NCI-H146 (cell line): Measurements from ENCODE around the gene OR1J4.
"Not testable (repeated sequence)": the region's sequence is repeated elsewhere in the genome, so short reads cannot be mapped to it uniquely, and the experiment has no call there.

Source experiments
- DNase-seq: peaks from one replicate; lab custom pipeline; 2025; lab: John Stamatoyannopoulos, UW

OR1J4 gene

DNA sequence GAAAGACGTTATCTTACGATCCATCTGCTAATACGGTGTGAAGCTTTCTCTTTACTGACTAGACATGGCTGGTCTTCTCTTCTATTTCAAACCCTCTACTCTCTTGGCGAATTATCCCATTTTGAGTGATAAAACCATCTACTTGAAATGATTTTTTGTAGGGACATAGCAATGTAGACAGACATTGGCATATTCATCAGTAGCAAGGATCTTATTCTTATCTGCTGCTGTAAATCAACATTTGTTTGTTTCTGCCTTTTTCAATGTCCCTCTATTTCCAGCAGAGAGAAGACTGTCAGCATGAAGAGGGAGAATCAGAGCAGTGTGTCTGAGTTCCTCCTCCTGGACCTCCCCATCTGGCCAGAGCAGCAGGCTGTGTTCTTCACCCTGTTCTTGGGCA, at the start of gene OR1J4:
Gene OR1J4 (plus strand): TSS at position 301 of the 400 bp plus-strand sequence. CDS start 0 bp downstream, at position 301.
- DNase-seq: no peak

GRCh38 chr9:122474561-122474960, 44.4 kb upstream of the OR1J4 start:
- no peak for DNase-seq

DNA sequence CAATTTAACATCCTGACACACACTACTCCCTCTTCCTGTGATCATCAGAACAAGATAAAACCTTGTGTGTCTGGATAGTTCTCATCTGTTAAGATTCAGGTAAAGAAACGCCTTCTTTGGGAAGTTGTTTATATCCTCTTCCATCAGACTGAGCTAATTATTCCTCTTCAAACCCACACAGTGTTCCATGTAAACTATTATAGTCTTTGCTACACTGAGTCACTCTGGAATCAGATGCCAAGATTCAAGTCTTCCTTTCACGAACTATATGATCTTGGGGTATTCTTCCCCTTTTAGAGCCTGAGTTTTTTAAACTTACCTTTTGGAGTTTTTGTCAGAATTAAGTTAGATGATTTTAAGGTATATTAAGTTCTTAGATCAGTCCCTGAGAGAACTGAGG, 43.2 kb upstream of the OR1J4 start:
- DNase-seq: no peak

GRCh38 chr9:122477346-122477745, 41.6 kb upstream of the OR1J4 start:
- DNase-seq: no peak

- DNase-seq: no peak
These were observed 41.1 kb upstream of the OR1J4 start, which contains the start of gene OR1J1 for GRCh38 chr9:122477826-122478225. Gene OR1J1 (minus strand): TSS chr9:122477926. CDS start chr9:122477926, 0 bp downstream.

DNA sequence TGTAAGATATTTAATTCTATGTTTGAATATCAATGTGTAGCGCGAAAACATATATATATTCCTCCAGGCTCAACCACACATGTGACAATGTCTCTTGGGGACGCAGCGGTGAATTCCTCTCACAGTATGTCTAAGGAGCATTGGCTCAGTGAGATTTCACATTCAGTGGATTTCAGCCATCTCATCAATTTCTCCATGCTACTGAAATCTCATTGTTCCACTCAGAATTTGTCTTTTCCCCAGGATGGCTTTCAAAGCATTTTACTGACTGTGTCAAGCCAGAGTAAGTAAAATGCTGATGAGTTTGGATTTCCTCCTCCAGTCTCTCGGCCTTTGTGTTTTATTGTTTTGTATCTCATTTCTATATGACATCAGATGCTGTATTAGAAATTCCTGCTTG, 39.9 kb upstream of the OR1J4 start:
- DNase-seq: no peak

DNA sequence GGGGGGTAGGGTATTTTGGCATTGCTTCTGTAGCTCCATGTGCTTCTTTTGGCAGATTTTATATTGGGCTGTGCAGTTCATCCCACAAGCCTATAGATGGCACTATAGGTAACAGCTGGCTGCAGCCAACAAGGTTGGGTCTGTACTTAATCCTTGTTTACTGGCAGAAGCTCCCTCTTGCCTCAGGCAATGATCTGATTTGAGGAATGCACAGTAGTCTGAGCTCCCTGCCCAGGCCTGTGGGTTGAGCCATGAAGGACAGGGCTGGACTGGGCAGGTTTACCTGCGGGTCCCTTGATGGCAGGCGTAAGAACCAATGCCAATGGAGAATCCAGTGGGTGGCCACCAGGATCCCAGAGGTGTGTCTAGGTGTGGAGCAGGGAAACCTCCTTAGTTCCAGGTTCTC, 20.1 kb upstream of the OR1J4 start:
- peak; percentile 63 for DNase-seq

DNA sequence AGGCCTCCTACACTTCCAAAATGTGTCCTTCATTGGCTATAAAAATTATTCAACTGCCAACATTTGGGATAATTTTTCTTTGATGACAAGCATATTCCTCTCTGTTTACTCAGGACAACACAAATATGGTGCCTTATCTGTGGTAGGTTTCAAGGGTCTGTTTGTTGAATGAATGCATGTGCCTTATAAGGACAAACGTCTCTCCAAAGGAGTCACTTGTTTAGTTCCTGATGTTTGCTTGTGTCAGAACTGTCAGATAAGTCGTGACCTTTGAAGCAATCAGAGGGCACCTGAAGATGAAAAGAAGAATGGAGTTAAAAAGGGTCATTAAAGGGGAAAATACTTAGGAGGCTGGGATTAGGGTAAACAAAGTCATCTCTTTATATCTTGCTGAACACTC, 12.0 kb upstream of the OR1J4 start:
- DNase-seq: no peak

DNA sequence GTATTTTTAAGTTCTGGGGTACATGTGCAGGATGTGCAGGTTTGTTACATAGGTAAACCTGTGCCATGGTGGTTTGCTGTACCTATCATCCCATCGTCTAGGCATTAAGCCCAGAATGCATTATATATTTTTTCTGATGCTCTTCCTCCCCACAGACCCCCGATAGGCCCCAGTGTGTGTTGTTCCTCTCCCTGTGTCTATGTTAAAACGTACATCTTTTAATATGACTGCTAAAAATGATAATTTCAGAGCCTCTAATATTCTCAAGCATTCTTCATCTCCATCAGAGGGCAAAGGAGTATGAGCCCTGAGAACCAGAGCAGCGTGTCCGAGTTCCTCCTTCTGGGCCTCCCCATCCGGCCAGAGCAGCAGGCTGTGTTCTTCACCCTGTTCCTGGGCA, 8.4 kb upstream of the OR1J4 start, which contains the start of gene OR1J2:
Gene OR1J2 (plus strand): TSS at position 301 of the 400 bp plus-strand sequence. CDS start 0 bp downstream, at position 301.
- DNase-seq: no peak

GRCh38 chr9:122518226-122518625, 715 bp upstream of the OR1J4 start:
- DNase-seq: no peak

DNA sequence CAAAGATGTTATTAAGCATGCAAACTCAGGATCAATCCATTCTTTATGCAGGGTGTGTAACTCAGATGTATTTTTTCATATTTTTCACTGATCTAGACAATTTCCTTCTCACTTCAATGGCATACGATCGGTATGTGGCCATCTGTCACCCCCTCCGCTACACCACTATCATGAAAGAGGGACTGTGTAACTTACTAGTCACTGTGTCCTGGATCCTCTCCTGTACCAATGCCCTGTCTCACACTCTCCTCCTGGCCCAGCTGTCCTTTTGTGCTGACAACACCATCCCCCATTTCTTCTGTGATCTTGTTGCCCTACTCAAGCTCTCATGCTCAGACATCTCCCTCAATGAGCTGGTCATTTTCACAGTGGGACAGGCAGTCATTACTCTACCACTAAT, 435 bp downstream of the OR1J4 start:
- no peak for DNase-seq

GRCh38 chr9:122526602-122527001, 7.7 kb downstream of the OR1J4 start:
- DNase-seq: no peak

GRCh38 chr9:122527193-122527592, 8.3 kb downstream of the OR1J4 start, which contains the start of gene OR1N1:
Gene OR1N1 (minus strand): TSS chr9:122527293. CDS start chr9:122527293, 0 bp downstream.
- no peak for DNase-seq

DNA sequence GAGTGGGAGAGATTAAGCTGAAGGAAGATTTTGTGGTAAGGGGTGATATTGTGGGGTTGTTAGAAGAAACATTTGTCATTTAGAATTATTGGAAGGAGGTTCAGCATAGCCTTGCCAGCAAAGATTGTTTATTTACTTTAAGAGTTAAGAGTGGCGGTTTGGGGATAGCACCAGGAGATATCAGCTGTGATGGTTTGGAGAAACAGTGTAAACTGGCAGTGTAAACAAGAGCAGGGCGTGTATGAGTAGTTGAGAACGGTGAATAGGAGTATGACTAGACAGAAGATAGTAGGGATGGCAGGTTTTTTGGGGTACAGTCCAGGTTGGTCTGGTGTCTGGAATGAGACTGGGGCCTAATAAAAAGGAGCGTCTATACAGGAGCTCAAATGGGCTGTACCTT, 12.2 kb downstream of the OR1J4 start:
- not testable (repeated sequence) for DNase-seq

DNA sequence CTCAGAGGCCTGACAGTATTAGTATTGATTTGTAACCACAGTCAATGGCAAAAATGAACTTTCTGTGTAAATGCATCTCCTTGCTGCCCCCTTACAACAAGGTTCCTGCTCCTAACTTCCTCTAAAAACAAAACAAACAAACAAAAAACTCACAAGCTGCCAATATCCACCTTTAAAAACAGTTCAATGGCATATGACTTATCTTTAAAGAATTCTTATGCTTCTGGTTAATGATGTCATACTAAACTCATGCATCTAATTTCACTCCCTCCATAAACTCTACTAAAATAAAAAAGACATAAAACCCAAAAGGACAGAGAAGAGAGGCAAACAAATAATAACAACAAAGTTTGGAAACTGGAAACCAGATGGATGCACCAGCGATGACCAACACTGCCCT, 17.2 kb downstream of the OR1J4 start:
- DNase-seq: no peak

DNA sequence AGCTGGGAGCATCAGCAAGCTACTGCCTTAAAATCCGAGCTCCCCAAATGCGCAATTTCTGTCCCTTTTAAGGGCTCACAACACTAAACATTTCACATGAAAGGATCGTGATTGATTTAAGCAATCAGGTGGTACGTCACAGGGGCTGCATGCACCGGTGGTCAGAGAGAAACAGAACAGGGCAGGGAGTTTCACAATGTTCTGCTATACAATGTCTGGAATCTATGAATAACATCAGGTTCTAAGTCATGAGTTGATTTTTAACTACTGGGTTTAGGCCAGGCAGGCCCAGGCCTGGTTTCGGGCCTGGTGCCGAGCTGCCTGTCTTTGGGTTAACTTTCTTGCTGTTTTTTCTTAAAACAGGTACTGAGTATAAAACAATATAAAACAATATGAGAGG, 18.1 kb downstream of the OR1J4 start:
- not testable (repeated sequence) for DNase-seq

- DNase-seq: no peak
These were observed 19.8 kb downstream of the OR1J4 start for GRCh38 chr9:122538757-122539156.

- no peak for DNase-seq
These were observed 27.3 kb downstream of the OR1J4 start for GRCh38 chr9:122546196-122546595.

- no peak for DNase-seq
These were observed 32.4 kb downstream of the OR1J4 start for GRCh38 chr9:122551371-122551770.

GRCh38 chr9:122552812-122553211, 33.9 kb downstream of the OR1J4 start, which contains the start of gene OR1N2:
Gene OR1N2 (plus strand): TSS chr9:122553112. CDS start chr9:122553212, 100 bp downstream.
- DNase-seq: no peak

DNA sequence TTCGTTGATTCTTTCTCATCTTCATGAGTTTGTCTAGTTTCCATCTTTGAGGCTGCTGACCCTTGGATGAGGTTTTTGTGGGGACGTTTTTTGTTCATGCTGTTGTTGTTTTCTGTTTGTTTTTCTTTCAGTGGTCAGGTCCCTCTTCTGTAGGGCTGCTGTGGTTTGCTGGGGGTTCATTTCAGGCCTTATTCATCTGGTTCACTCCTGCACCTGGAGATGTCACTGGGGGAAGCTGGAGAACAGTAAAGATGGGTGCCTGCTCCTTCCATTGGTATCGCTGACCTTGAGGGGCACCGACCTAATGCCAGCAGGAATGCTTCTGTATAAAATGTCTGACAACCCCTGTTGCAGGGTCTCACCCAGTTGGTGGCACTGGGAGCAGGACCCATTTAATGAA, 42.5 kb downstream of the OR1J4 start:
- no peak for DNase-seq

DNA sequence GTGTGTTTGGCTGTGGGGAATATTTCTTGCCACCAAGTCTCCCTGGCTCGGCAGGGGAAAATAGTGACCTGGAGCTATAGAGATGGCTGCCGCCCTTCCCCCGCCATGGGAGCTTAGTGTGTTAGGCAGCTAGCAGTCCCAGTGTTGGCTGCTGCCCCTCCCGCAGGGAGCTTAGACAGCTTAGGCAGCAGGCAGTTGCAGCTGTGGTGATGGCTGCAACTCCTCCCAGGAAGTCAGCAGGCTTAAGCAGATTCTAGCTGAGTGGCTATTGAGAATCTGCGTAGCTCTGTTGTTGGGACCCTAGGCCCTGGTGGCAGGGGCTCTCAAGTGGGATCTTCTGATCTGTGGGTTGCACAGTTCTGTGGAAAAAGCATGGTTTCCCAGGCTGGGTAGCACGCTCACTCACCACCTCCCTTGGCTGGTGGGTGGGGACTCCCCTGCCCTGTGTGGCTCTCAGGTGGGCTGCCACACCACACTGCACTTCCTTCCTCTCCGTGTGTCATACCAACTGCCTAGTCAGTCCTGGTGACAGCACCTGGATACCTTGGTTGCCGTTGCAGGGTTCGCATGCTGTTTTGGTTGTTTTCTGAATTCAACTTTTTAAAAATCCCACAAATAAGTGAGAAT, 43.3 kb downstream of the OR1J4 start:
- no peak for DNase-seq

- DNase-seq: no peak
These were observed 49.0 kb downstream of the OR1J4 start for GRCh38 chr9:122567901-122568300.
